AG10803 (cell line): ENCODE measurements around the gene CCDC7.
"Not testable (repeated sequence)": the region's sequence is repeated elsewhere in the genome, so short reads cannot be mapped to it uniquely, and the experiment has no call there.

ENCODE experiments used
- DNase-seq: peaks from one replicate; pipeline ENCODE4 v3.0.0; 2010; ENCODE audit warnings: low read depth
- H3K4me3 ChIP-seq: 2 replicates; pipeline ENCODE4 v1.5.1; 2011; ENCODE audit warnings: mild to moderate bottlenecking, low read length, control low read depth
- CTCF ChIP-seq: conservative IDR thresholded peaks from 2 replicates; pipeline ENCODE4 v1.5.1; 2011; ENCODE audit warnings: mild to moderate bottlenecking, low read length, control low read depth, inconsistent platforms

Gene CCDC7

DNA sequence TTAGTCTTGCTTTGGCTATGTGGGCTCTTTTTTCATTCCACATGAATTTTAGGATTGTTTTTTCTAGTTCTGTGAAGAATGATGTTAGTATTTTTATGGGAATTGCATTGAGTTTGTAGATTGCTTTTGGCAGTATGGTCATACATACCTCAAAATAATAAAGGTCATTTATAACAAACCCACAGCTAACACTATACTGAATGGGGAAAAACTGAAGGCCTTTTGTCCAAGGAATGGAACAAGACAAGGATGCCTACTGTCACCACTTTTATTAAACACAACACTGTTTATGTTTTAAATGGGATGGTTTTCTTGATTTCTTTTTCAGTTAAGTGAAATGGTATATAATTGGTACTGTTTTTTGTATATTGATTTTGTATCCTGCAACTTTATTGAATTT lies 84.3 kb downstream of the CCDC7 start:
- H3K4me3 ChIP-seq: no peak overlapping the region
- TF ChIP-seq CTCF: no peak
- no peak for DNase-seq

- DNase-seq: no peak
- no peak overlapping the region for H3K4me3 ChIP-seq
- TF ChIP-seq CTCF: no peak
Observed at GRCh38 chr10:32538256-32538655, 92.3 kb downstream of the CCDC7 start.

- DNase-seq: no peak
- no peak overlapping the region for H3K4me3 ChIP-seq
- no peak for TF ChIP-seq CTCF
Observed at GRCh38 chr10:32540691-32541470, 94.9 kb downstream of the CCDC7 start.

DNA sequence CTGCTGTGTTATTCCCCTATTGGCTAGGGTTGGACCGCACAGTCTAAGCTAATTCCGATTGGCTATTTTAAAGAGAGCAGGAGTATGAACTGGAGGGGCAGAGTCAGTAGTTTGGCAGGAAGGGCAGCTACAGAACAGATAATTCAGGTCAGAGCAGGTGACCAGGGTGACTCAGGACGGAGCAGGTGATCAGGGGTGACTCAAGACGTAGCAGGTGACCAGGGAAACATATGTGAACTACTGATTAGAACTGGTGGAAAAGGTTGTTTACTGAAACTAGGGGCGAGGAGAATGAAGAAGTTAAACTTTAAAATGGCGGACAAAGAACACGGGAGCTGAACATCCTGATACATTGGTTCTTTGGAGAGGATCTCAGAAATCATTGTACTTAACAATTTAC lies 102.3 kb downstream of the CCDC7 start:
- DNase-seq: no peak
- H3K4me3 ChIP-seq: no peak overlapping the region
- no peak for TF ChIP-seq CTCF

DNA sequence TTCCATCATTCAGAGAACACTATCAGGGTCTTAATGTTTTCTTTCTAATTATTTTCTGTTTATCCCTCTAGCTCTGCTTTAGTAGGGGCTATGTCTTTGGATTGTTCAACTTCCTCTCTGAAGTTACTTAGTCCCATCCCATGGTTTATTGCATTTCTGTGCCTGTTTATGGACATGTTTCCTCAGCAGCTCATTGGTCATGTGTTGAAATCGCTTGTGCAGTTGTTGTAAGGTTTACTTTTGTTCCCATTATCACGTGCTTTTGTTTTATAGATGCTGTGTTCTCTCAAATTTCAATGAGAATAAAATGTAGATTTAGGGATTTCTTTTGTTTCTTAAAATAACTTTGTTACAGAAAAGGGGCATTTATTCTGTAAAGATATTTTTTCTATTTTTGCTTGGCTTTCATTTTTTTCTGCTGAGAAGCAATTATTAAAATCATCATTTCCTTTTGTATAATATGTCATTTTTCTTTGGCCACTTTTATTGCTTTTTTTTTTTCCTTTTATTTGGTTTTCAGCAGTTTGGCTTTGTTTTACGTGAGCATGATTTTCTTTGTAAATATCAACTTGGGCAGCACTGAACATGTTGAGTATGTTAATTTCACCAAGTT lies 110.9 kb downstream of the CCDC7 start:
- H3K4me3 ChIP-seq: no peak overlapping the region
- DNase-seq: no peak
- TF ChIP-seq CTCF: no peak

- not testable (repeated sequence) for DNase-seq, H3K4me3 ChIP-seq
Observed at GRCh38 chr10:32562695-32563094, 116.8 kb downstream of the CCDC7 start.

DNA sequence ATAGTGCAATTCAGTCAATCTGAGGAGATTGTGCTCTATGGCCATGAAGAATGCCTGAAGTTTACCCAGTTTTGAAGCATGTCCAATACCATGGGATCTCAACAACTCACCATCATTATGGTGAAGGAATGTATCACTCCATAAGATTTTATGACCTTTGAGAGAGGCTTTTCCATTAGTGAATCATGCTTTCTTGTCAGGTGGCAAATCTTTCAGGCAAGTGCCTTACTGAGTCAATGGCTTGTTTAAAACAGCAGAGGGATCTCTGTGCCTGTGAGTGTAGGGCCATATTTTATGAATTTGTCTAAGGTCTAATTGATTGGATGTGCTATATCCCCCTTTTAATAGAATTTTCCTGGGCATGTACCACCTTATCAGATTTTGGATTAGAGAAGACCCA lies 131.5 kb downstream of the CCDC7 start:
- TF ChIP-seq CTCF: no peak
- no peak overlapping the region for H3K4me3 ChIP-seq
- peak; percentile 6 for DNase-seq
